DMS 273 (cell line): ENCODE measurements around the gene MYMK.
"Not testable (repeated sequence)": the region's sequence is repeated elsewhere in the genome, so short reads cannot be mapped to it uniquely, and the experiment has no call there.

Experiments used
- DNase-seq: peaks from one replicate; lab custom pipeline; 2025; ENCODE audit not compliant: unreplicated experiment; lab: John Stamatoyannopoulos, UW

Gene MYMK

GRCh38 chr9:133524679-133525228 is at the start of gene MYMK:
MYMK (minus strand) TSS chr9:133524959; CDS start chr9:133524844, 115 bp downstream.
- DNase-seq = no peak

- no peak for DNase-seq
Observed at GRCh38 chr9:133573791-133574515, 49.2 kb upstream of the MYMK start.

GRCh38 chr9:133572821-133573361 is 48.1 kb upstream of the MYMK start:
- peak; percentile 87 for DNase-seq

- no peak for DNase-seq
Observed at GRCh38 chr9:133571896-133572595, 47.3 kb upstream of the MYMK start.

- peak; percentile 29 for DNase-seq
Observed at GRCh38 chr9:133571391-133571890, 46.7 kb upstream of the MYMK start.

GRCh38 chr9:133570691-133571080 is 45.9 kb upstream of the MYMK start:
- DNase-seq = no peak

- peak; percentile 40 for DNase-seq
Observed at GRCh38 chr9:133569891-133570690, 45.3 kb upstream of the MYMK start.

- peak; percentile 57 for DNase-seq
Observed at GRCh38 chr9:133569121-133569785, 44.5 kb upstream of the MYMK start.

GRCh38 chr9:133568186-133568585 is 43.4 kb upstream of the MYMK start:
- no peak for DNase-seq

GRCh38 chr9:133566817-133567216 is 42.1 kb upstream of the MYMK start:
- DNase-seq = no peak

GRCh38 chr9:133566382-133566781 is 41.6 kb upstream of the MYMK start:
- no peak for DNase-seq

GRCh38 chr9:133564451-133565116 is 39.8 kb upstream of the MYMK start:
- no peak for DNase-seq

GRCh38 chr9:133563814-133564213 is 39.1 kb upstream of the MYMK start:
- DNase-seq = not testable (repeated sequence)

- peak; percentile 49 for DNase-seq
Observed at GRCh38 chr9:133563291-133563796, 38.6 kb upstream of the MYMK start.

- DNase-seq = no peak
Observed at GRCh38 chr9:133562611-133563290, 38.0 kb upstream of the MYMK start.

GRCh38 chr9:133561976-133562554 is 37.3 kb upstream of the MYMK start:
- DNase-seq = no peak

- no peak for DNase-seq
Observed at GRCh38 chr9:133560944-133561343, 36.2 kb upstream of the MYMK start.

GRCh38 chr9:133560311-133560710 is 35.6 kb upstream of the MYMK start:
- DNase-seq = no peak
